Stimulated activated CD8-positive, alpha-beta memory T cell treated with anti-CD3 and anti-CD28 coated beads, Interleukin-4, amount 100 ng/mL, for 4 hours (primary cell): ENCODE results near the gene TTN.

Experiments
- DNase-seq, 2 donors: peaks; one replicate each; pipeline ENCODE4 v3.0.0-alpha.2; 2020; ENCODE audit warnings: low read depth in 2 of 2, low spot score in 1 of 2

The TTN gene

GRCh38 chr2:178811901-178812300 is 4.7 kb upstream of the TTN start:
- no peak for DNase-seq

GRCh38 chr2:178811045-178811444 is 3.8 kb upstream of the TTN start:
- no peak for DNase-seq

GRCh38 chr2:178810422-178810821 is 3.2 kb upstream of the TTN start:
- DNase-seq: no peak

GRCh38 chr2:178806543-178806942 is 680 bp downstream of the TTN start:
- no peak for DNase-seq

- no peak for DNase-seq
These were observed 1.8 kb downstream of the TTN start for GRCh38 chr2:178805457-178805856.

- no peak for DNase-seq
These were observed 2.4 kb downstream of the TTN start for GRCh38 chr2:178804791-178805190.

- DNase-seq: no peak
These were observed 6.7 kb downstream of the TTN start for GRCh38 chr2:178800510-178800909.

GRCh38 chr2:178799305-178799704 is 7.9 kb downstream of the TTN start:
- DNase-seq: no peak

GRCh38 chr2:178796079-178796677 is 11.0 kb downstream of the TTN start:
- no peak for DNase-seq

GRCh38 chr2:178787934-178788333 is 19.3 kb downstream of the TTN start:
- DNase-seq: no peak

- no peak for DNase-seq
These were observed 20.1 kb downstream of the TTN start for GRCh38 chr2:178787155-178787554.

GRCh38 chr2:178783889-178784288 is 23.3 kb downstream of the TTN start:
- DNase-seq: no peak

- DNase-seq: no peak
These were observed 25.0 kb downstream of the TTN start for GRCh38 chr2:178782236-178782635.

- no peak for DNase-seq
These were observed 29.6 kb downstream of the TTN start for GRCh38 chr2:178777577-178777976.

GRCh38 chr2:178776751-178777150 is 30.5 kb downstream of the TTN start:
- DNase-seq: no peak

GRCh38 chr2:178775975-178776374 is 31.2 kb downstream of the TTN start:
- DNase-seq: no peak

GRCh38 chr2:178770518-178770917 is 36.7 kb downstream of the TTN start:
- DNase-seq: no peak

- no peak for DNase-seq
These were observed 39.8 kb downstream of the TTN start for GRCh38 chr2:178767094-178768060.

GRCh38 chr2:178764097-178764496 is 43.1 kb downstream of the TTN start:
- DNase-seq: no peak

GRCh38 chr2:178761759-178762371 is 45.4 kb downstream of the TTN start:
- DNase-seq: no peak

GRCh38 chr2:178756843-178757242 is 50.4 kb downstream of the TTN start:
- no peak for DNase-seq

- DNase-seq: no peak
These were observed 50.9 kb downstream of the TTN start for GRCh38 chr2:178756343-178756742.
